Measurements from ENCODE around the gene ZNF445. TPM values are rescaled to one million over a fixed set of nuclear protein-coding genes. Genes with fewer than 3 reads are reported as not detected.
"Not testable (repeated sequence)": the region's sequence is repeated elsewhere in the genome, so short reads cannot be mapped to it uniquely, and the experiment has no call there.

Gene ZNF445
- polyA plus RNA-seq, 6 donors from 2014 or later, result 1.5 to 5.3 (median 2.9) TPM; not detected in 1

- H3K4me1 Mint-ChIP-seq, result peaks cover 0 to 4% (median 0%) of the 10 kb centered on the region in 3 donors
- H3K36me3 Mint-ChIP-seq, result peaks cover 0 to 10% of the 10 kb centered on the region in 2 donors
- H3K9me3 Mint-ChIP-seq, result peaks cover 0 to 7% (median 3%) of the 10 kb centered on the region in 7 donors
- H3K27ac Mint-ChIP-seq, result no peak overlapping the region
- H3K4me3 Mint-ChIP-seq, result no peak overlapping the region
- no peak for DNase-seq
- ATAC-seq (ENCODE audit: low read depth in 2 of 2), result no peak
- H3K27me3 Mint-ChIP-seq, result peaks cover 0 to 16% (median 8%) of the 10 kb centered on the region in 3 donors
Measured at GRCh38 chr3:44419923-44420650, 57.4 kb downstream of the ZNF445 start.

- H3K36me3 Mint-ChIP-seq, result peaks cover 0 to 10% of the 10 kb centered on the region in 2 donors
- peaks cover 0 to 9% (median 4%) of the 10 kb centered on the region in 3 donors for H3K27me3 Mint-ChIP-seq
- H3K4me3 Mint-ChIP-seq, result no peak overlapping the region
- DNase-seq (no peak), ATAC-seq (ENCODE audit: low read depth in 2 of 2) (no peak)
- peak overlapping the region in 1 of 6 donors; percentile 62 for H3K27ac Mint-ChIP-seq
- H3K4me1 Mint-ChIP-seq, result peaks cover 0 to 4% (median 0%) of the 10 kb centered on the region in 3 donors
- peaks cover 0 to 7% (median 3%) of the 10 kb centered on the region in 7 donors for H3K9me3 Mint-ChIP-seq
Measured at GRCh38 chr3:44419116-44419922, 58.2 kb downstream of the ZNF445 start.

GRCh38 chr3:44418549-44418948 is 58.9 kb downstream of the ZNF445 start:
- H3K27me3 Mint-ChIP-seq, result peaks cover 0 to under 1% (median 0%) of the 10 kb centered on the region in 3 donors

GRCh38 chr3:44418118-44418517 is 59.4 kb downstream of the ZNF445 start:
- H3K36me3 Mint-ChIP-seq; H3K4me1 Mint-ChIP-seq; H3K4me3 Mint-ChIP-seq; H3K27ac Mint-ChIP-seq; DNase-seq; ATAC-seq (ENCODE audit: low read depth in 2 of 2); H3K27me3 Mint-ChIP-seq; H3K9me3 Mint-ChIP-seq: not testable (repeated sequence)

More at GRCh38 chr3:44418549-44418948, 58.9 kb downstream of the ZNF445 start:
- ATAC-seq (ENCODE audit: low read depth in 2 of 2) (no peak), DNase-seq (no peak)
- Mint-ChIP-seq H3K36me3 (peaks cover 0 to 10% of the 10 kb centered on the region in 2 donors), H3K27ac (peak overlapping the region in 1 of 6 donors; percentile 16), H3K4me3 (peak overlapping the region in 1 of 8 donors; percentile 38), H3K4me1 (peaks cover 0 to 4% (median 0%) of the 10 kb centered on the region in 3 donors), H3K9me3 (peaks cover 0 to 7% (median 3%) of the 10 kb centered on the region in 7 donors)

- H3K27me3 Mint-ChIP-seq, result no peaks in the 10 kb centered on the region
- ATAC-seq (ENCODE audit: low read depth in 2 of 2) (no peak), DNase-seq (no peak)
- peaks cover 0 to 10% of the 10 kb centered on the region in 2 donors for H3K36me3 Mint-ChIP-seq
- no peak overlapping the region for H3K4me3 Mint-ChIP-seq
- H3K4me1 Mint-ChIP-seq, result peaks cover 0 to 7% (median 0%) of the 10 kb centered on the region in 3 donors
- no peak overlapping the region for H3K27ac Mint-ChIP-seq
- peaks cover 0 to 7% (median 3%) of the 10 kb centered on the region in 7 donors for H3K9me3 Mint-ChIP-seq
Measured at GRCh38 chr3:44416031-44417030, 61.1 kb downstream of the ZNF445 start.

- Mint-ChIP-seq H3K9me3 (peaks cover 0 to 7% (median 3%) of the 10 kb centered on the region in 7 donors), H3K27ac (no peak overlapping the region), H3K4me3 (no peak overlapping the region), H3K36me3 (peaks cover 0 to 10% of the 10 kb centered on the region in 2 donors), H3K27me3 (no peaks in the 10 kb centered on the region), H3K4me1 (peaks cover 0 to 7% (median 0%) of the 10 kb centered on the region in 3 donors)
- DNase-seq (no peak), ATAC-seq (ENCODE audit: low read depth in 2 of 2) (no peak)
Measured at GRCh38 chr3:44415421-44415820, 62.0 kb downstream of the ZNF445 start.

- ATAC-seq (ENCODE audit: low read depth in 2 of 2) (no peak), DNase-seq (no peak)
- peaks cover 0 to 10% of the 10 kb centered on the region in 2 donors for H3K36me3 Mint-ChIP-seq
- H3K4me3 Mint-ChIP-seq, result no peak overlapping the region
- no peaks in the 10 kb centered on the region for H3K27me3 Mint-ChIP-seq
- H3K9me3 Mint-ChIP-seq, result peaks cover 0 to 7% (median 0%) of the 10 kb centered on the region in 7 donors
- H3K4me1 Mint-ChIP-seq, result peaks cover 0 to 7% (median 0%) of the 10 kb centered on the region in 3 donors
- peak overlapping the region in 1 of 6 donors; percentile 68 for H3K27ac Mint-ChIP-seq
Measured at GRCh38 chr3:44414517-44415090, 62.9 kb downstream of the ZNF445 start.

- H3K27me3 Mint-ChIP-seq, result no peaks in the 10 kb centered on the region
- no peak for DNase-seq
- peak overlapping the region in 1 of 6 donors; percentile 9 for H3K27ac Mint-ChIP-seq
- H3K4me3 Mint-ChIP-seq, result no peak overlapping the region
- H3K4me1 Mint-ChIP-seq, result peaks cover 0 to 7% (median 0%) of the 10 kb centered on the region in 3 donors
- no peaks in the 10 kb centered on the region for H3K9me3 Mint-ChIP-seq
- no peak for ATAC-seq (ENCODE audit: low read depth in 2 of 2)
- H3K36me3 Mint-ChIP-seq, result no peaks in the 10 kb centered on the region
Measured at GRCh38 chr3:44412365-44412764, 65.1 kb downstream of the ZNF445 start.

- ATAC-seq (ENCODE audit: low read depth in 2 of 2), result no peak
- Mint-ChIP-seq H3K36me3 (no peaks in the 10 kb centered on the region), H3K27me3 (no peaks in the 10 kb centered on the region), H3K9me3 (no peaks in the 10 kb centered on the region), H3K27ac (no peak overlapping the region), H3K4me3 (peak overlapping the region in 1 of 8 donors; percentile 35), H3K4me1 (peaks cover 0 to 4% (median 0%) of the 10 kb centered on the region in 3 donors)
- no peak for DNase-seq
Measured at GRCh38 chr3:44411031-44411645, 66.3 kb downstream of the ZNF445 start.

- Mint-ChIP-seq H3K9me3 (no peaks in the 10 kb centered on the region), H3K27me3 (no peaks in the 10 kb centered on the region), H3K4me1 (peaks cover 0 to 4% (median 0%) of the 10 kb centered on the region in 3 donors), H3K36me3 (no peaks in the 10 kb centered on the region), H3K4me3 (no peak overlapping the region), H3K27ac (peak overlapping the region in 1 of 6 donors; percentile 50)
- ATAC-seq (ENCODE audit: low read depth in 2 of 2) (no peak), DNase-seq (no peak)
Measured at GRCh38 chr3:44409640-44410410, 67.6 kb downstream of the ZNF445 start.

- no peak overlapping the region for H3K4me3 Mint-ChIP-seq
- no peaks in the 10 kb centered on the region for H3K9me3 Mint-ChIP-seq
- no peak overlapping the region for H3K27ac Mint-ChIP-seq
- H3K27me3 Mint-ChIP-seq, result no peaks in the 10 kb centered on the region
- DNase-seq (no peak), ATAC-seq (ENCODE audit: low read depth in 2 of 2) (no peak)
- H3K4me1 Mint-ChIP-seq, result no peaks in the 10 kb centered on the region
- H3K36me3 Mint-ChIP-seq, result peaks cover 11 to 17% of the 10 kb centered on the region in 2 donors
Measured at GRCh38 chr3:44402548-44402947, 74.9 kb downstream of the ZNF445 start.

Data from naive B cell (primary cell).